Fibroblast of lung (primary cell): Measurements from ENCODE around the gene C16orf87. TPM values are rescaled to one million over a fixed set of nuclear protein-coding genes. Genes with fewer than 3 reads are reported as not detected.

Experiments used
- DNase-seq, 2 donors: peaks; one replicate each; pipeline versions ENCODE4 v3.0.0 to v3.0.0-alpha.2; 2010; ENCODE audit warnings: low read depth in 2 of 2
- H2AFZ ChIP-seq: 2 replicates; pipeline ENCODE4 v1.5.1; 2012; ENCODE audit warnings: low read length, control low read depth, inconsistent platforms
- H3K27ac ChIP-seq: 2 replicates; pipeline ENCODE4 v1.5.1; 2011; ENCODE audit warnings: low read length, control low read depth; ENCODE audit not compliant: insufficient read depth
- H3K27me3 ChIP-seq: 2 replicates; pipeline ENCODE4 v1.5.1; 2011; ENCODE audit warnings: mild to moderate bottlenecking, low read length; ENCODE audit not compliant: control insufficient read depth, insufficient read depth
- H3K36me3 ChIP-seq: 2 replicates; pipeline ENCODE4 v1.5.1; 2011; ENCODE audit warnings: low read length; ENCODE audit not compliant: control insufficient read depth, insufficient read depth
- H3K4me1 ChIP-seq: 2 replicates; pipeline ENCODE4 v1.5.1; 2011; ENCODE audit warnings: low read length; ENCODE audit not compliant: control insufficient read depth, insufficient read depth; ENCODE audit errors: extremely low read depth
- H3K4me2 ChIP-seq: 2 replicates; pipeline ENCODE4 v1.5.1; 2011; ENCODE audit warnings: low read length, control low read depth; ENCODE audit not compliant: insufficient read depth; ENCODE audit errors: extremely low read depth
- H3K4me3 ChIP-seq, 4 experiments: fragments of 200-600 bp in 1 of 4; sonication (generic) in 1 of 4; replicated peaks in 1 of 4; 2 replicates each; pipeline ENCODE4 v1.5.1; 2011 to 2016; ENCODE audit warnings: low read length in 4 of 4, low read depth in 3 of 4, mild to moderate bottlenecking in 3 of 4, control low read depth in 2 of 4, inconsistent platforms in 1 of 4, mixed read lengths in 1 of 4; ENCODE audit not compliant: insufficient read depth in 1 of 4; ENCODE audit errors: control extremely low read depth in 1 of 4
- H3K79me2 ChIP-seq: 2 replicates; pipeline ENCODE4 v1.5.1; 2012; ENCODE audit warnings: mild to moderate bottlenecking, low read length, inconsistent platforms; ENCODE audit not compliant: control insufficient read depth, insufficient read depth
- H3K9ac ChIP-seq: 2 replicates; pipeline ENCODE4 v1.5.1; 2011; ENCODE audit warnings: mild to moderate bottlenecking, low read length, control low read depth; ENCODE audit not compliant: insufficient read depth
- H3K9me3 ChIP-seq: 2 replicates; pipeline ENCODE4 v1.5.1; 2012; ENCODE audit warnings: low read depth, low read length; ENCODE audit not compliant: control insufficient read depth, insufficient read depth
- H4K20me1 ChIP-seq: 2 replicates; pipeline ENCODE4 v1.5.1; 2011; ENCODE audit warnings: low read length; ENCODE audit not compliant: control insufficient read depth, insufficient read depth; ENCODE audit errors: extremely low read depth
- CTCF ChIP-seq, 2 donors: IDR thresholded peaks in 1 of 2; conservative IDR thresholded peaks in 1 of 2; 1 replicate in 1 of 2; 2 replicates in 1 of 2; pipeline ENCODE4 v1.5.1; 2011 to 2012; ENCODE audit warnings: low read length in 2 of 2, control low read depth in 1 of 2, inconsistent platforms in 1 of 2, low read depth in 1 of 2, mild to moderate bottlenecking in 1 of 2
- EZH2 ChIP-seq: IDR thresholded peaks from 2 replicates; pipeline ENCODE4 v1.5.1; 2012; ENCODE audit warnings: low read length, control low read depth, mild to moderate bottlenecking; ENCODE audit errors: missing control alignments
- polyA plus RNA-seq, 2 donors: library from polyadenylated mRNA; depleted of rRNA in 1 of 2; stranded (reverse) in 1 of 2; unstranded in 1 of 2; fragments of >200 nt; gene quantifications; 2 replicates each; pipeline ENCODE4 v1.2.1, GENCODE V29; 2011 to 2012; ENCODE audit warnings: missing spikeins in 1 of 2
- total RNA-seq: library from RNA; depleted of rRNA; stranded (reverse); fragments of >200 nt; gene quantifications from 2 replicates; pipeline ENCODE4 v1.2.1, GENCODE V29; 2014

C16orf87 gene
- total and polyA plus RNA-seq, 2 donors (not counting 1 experiment from before 2014, with no cell fraction given) = 11.6 to 12.1 TPM

GRCh38 chr16:46783800-46784199 is 47.2 kb downstream of the C16orf87 start:
- no peak overlapping the region for H3K27ac ChIP-seq
- no peaks in the 10 kb centered on the region for H3K27me3 ChIP-seq
- H3K4me2 ChIP-seq = no peak overlapping the region
- no peak overlapping the region for H3K4me3 ChIP-seq
- H3K9ac ChIP-seq = no peak overlapping the region
- H3K36me3 ChIP-seq = no peaks in the 10 kb centered on the region
- TF ChIP-seq CTCF (conservative IDR thresholded peaks at IDR 0.05 in 1 of 2, IDR thresholded peaks at IDR 0.05 in 1 of 2; ENCODE audit: low read depth in 1 of 2, low read length in 2 of 2) (no peak), EZH2 (no peak)
- no peak overlapping the region for H2AFZ ChIP-seq
- H4K20me1 ChIP-seq = no peaks in the 10 kb centered on the region
- no peaks in the 10 kb centered on the region for H3K9me3 ChIP-seq
- no peaks in the 10 kb centered on the region for H3K4me1 ChIP-seq
- peak in 1 of 2 donors; percentile 12 for DNase-seq
- no peaks in the 10 kb centered on the region for H3K79me2 ChIP-seq

GRCh38 chr16:46782320-46782719 is 48.7 kb downstream of the C16orf87 start:
- Histone ChIP-seq H3K4me3 (no peak overlapping the region), H3K4me1 (no peaks in the 10 kb centered on the region), H3K27ac (no peak overlapping the region), H3K9ac (no peak overlapping the region), H4K20me1 (no peaks in the 10 kb centered on the region), H3K4me2 (no peak overlapping the region), H3K27me3 (no peaks in the 10 kb centered on the region), H3K9me3 (no peaks in the 10 kb centered on the region), H3K79me2 (no peaks in the 10 kb centered on the region), H2AFZ (no peak overlapping the region), H3K36me3 (no peaks in the 10 kb centered on the region)
- no peak for DNase-seq
- TF ChIP-seq CTCF (conservative IDR thresholded peaks at IDR 0.05 in 1 of 2, IDR thresholded peaks at IDR 0.05 in 1 of 2; ENCODE audit: low read depth in 1 of 2, low read length in 2 of 2) (no peak), EZH2 (no peak)

- H3K4me2 ChIP-seq = no peak overlapping the region
- no peak overlapping the region for H3K9ac ChIP-seq
- no peak for DNase-seq
- H3K79me2 ChIP-seq = no peaks in the 10 kb centered on the region
- H3K36me3 ChIP-seq = no peaks in the 10 kb centered on the region
- no peaks in the 10 kb centered on the region for H4K20me1 ChIP-seq
- H3K9me3 ChIP-seq = no peaks in the 10 kb centered on the region
- no peak overlapping the region for H2AFZ ChIP-seq
- H3K27ac ChIP-seq = no peak overlapping the region
- TF ChIP-seq CTCF (conservative IDR thresholded peaks at IDR 0.05 in 1 of 2, IDR thresholded peaks at IDR 0.05 in 1 of 2; ENCODE audit: low read depth in 1 of 2, low read length in 2 of 2) (no peak), EZH2 (no peak)
- no peaks in the 10 kb centered on the region for H3K27me3 ChIP-seq
- no peaks in the 10 kb centered on the region for H3K4me1 ChIP-seq
- H3K4me3 ChIP-seq = no peak overlapping the region
Observed at GRCh38 chr16:46777804-46778203, 53.2 kb downstream of the C16orf87 start.
